Nephron progenitor cell (in vitro differentiated cells): ENCODE data around the gene ICOSLG.

ENCODE experiments used
- DNase-seq: peaks from one replicate; pipeline ENCODE4 v3.0.0; 2021
- H3K27ac Mint-ChIP-seq: 2 replicates; pipeline ENCODE4 v1.8.0; 2021; ENCODE audit warnings: mild to moderate bottlenecking, moderate library complexity, mixed read lengths
- H3K27me3 Mint-ChIP-seq: 2 replicates; pipeline ENCODE4 v1.8.0; 2021; ENCODE audit warnings: mild to moderate bottlenecking, low read depth, mixed read lengths; ENCODE audit not compliant: poor library complexity
- H3K36me3 Mint-ChIP-seq: 2 replicates; pipeline ENCODE4 v1.8.0; 2021; ENCODE audit warnings: low read depth, mixed read lengths
- H3K4me1 Mint-ChIP-seq: 2 replicates; pipeline ENCODE4 v1.8.0; 2021; ENCODE audit warnings: mixed read lengths
- H3K4me3 Mint-ChIP-seq: 2 replicates; pipeline ENCODE4 v1.8.0; 2021; ENCODE audit warnings: mild to moderate bottlenecking, moderate library complexity, mixed read lengths
- H3K9me3 Mint-ChIP-seq: 2 replicates; pipeline ENCODE4 v1.8.0; 2021; ENCODE audit warnings: mild to moderate bottlenecking, moderate library complexity, mixed read lengths
- CTCF ChIP-seq: fragments of 200-600 bp; sonication (generic); IDR thresholded peaks from 2 replicates; pipeline ENCODE4 v1.5.0; 2021; ENCODE audit warnings: antibody characterized with exemption

ICOSLG gene

GRCh38 chr21:44275041-44275440 is 34.3 kb upstream of the ICOSLG start:
- TF ChIP-seq CTCF: no peak
- no peak overlapping the region for H3K4me3 Mint-ChIP-seq

GRCh38 chr21:44273046-44273445 is 32.3 kb upstream of the ICOSLG start:
- H3K4me3 Mint-ChIP-seq: no peak overlapping the region
- TF ChIP-seq CTCF: no peak
- no peaks in the 10 kb centered on the region for H3K4me1 Mint-ChIP-seq
- H3K27me3 Mint-ChIP-seq: peaks cover 32% of the 10 kb centered on the region
- no peak overlapping the region for H3K27ac Mint-ChIP-seq
- no peaks in the 10 kb centered on the region for H3K36me3 Mint-ChIP-seq
- H3K9me3 Mint-ChIP-seq: peaks cover 8% of the 10 kb centered on the region
- no peak for DNase-seq

More at GRCh38 chr21:44275041-44275440, 34.3 kb upstream of the ICOSLG start:
- no peak for DNase-seq
- no peak overlapping the region for H3K27ac Mint-ChIP-seq
- peaks cover 4% of the 10 kb centered on the region for H3K4me1 Mint-ChIP-seq
- no peaks in the 10 kb centered on the region for H3K36me3 Mint-ChIP-seq
- peaks cover 44% of the 10 kb centered on the region for H3K27me3 Mint-ChIP-seq
- H3K9me3 Mint-ChIP-seq: peaks cover 8% of the 10 kb centered on the region

DNA sequence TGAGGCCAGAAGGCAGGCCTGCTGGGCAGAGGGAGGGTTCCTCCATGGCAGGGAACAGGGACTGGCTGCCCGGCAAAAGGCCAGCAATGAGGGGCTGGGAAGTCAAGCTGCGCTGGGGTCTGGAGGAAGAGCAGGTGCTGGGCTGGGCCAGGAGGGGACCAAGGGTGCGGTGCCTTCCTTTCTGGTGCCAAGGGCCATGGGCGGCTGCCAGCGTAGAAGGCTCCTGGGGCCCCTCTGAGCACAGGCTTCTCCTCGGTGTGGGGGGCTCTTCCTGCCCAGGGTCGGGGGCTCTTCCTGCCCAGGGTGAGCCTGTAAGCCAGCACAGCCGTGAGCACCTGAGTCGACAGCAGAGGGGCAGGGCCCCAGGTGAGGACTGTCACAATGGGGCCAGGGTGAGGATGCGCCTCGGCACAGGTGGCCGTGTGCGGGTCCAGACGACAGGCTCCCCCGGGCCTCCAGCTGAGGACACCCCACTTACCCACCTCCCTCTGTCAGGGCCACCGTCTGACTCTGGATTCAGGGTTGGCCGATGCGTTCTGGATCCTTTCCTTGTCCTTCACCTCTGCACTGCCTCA is 31.6 kb upstream of the ICOSLG start:
- no peak for TF ChIP-seq CTCF
- Mint-ChIP-seq H3K4me1 (no peaks in the 10 kb centered on the region), H3K4me3 (no peak overlapping the region), H3K9me3 (peaks cover 8% of the 10 kb centered on the region), H3K27ac (no peak overlapping the region), H3K36me3 (no peaks in the 10 kb centered on the region), H3K27me3 (peaks cover 28% of the 10 kb centered on the region)
- DNase-seq: no peak

DNA sequence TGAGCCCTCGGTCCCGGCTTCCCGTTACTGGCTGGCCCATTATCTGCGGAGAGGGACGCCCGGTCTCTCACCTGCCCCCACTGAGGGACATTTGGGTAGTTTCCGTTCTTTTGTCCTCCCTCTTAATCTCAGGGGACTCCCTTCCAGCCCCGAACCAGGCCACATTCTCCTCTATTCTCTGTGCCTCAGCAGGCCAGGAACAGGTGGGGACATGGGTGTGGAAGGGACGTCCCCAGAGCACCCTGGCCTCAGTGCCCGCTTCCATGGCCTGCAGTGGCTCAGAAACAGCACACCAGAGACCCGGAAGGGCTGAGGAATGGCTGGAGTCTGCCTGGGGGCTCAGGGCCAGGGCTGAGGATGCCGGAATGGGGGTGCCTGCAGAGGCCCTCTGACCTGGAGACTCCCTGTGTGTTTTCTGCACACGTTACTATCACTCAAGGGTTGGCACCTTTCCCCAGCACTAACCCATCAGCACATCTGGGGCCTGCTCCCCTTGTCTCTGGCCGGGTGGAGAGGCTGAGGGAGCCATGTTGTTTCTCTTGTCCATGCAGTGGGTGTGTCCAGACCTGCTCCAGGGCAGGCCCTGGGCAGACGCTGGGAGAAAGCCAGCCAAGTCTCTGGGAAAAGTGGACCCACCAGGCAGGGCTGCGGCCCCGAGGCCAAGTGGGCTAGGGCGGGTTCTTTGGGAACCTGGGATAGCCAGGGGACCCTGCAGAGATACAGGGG is 31.0 kb upstream of the ICOSLG start:
- H3K27me3 Mint-ChIP-seq: peaks cover 22% of the 10 kb centered on the region
- peaks cover 8% of the 10 kb centered on the region for H3K9me3 Mint-ChIP-seq
- H3K4me1 Mint-ChIP-seq: peaks cover under 1% of the 10 kb centered on the region
- no peak for TF ChIP-seq CTCF
- DNase-seq: no peak
- no peaks in the 10 kb centered on the region for H3K36me3 Mint-ChIP-seq
- H3K27ac Mint-ChIP-seq: no peak overlapping the region
- no peak overlapping the region for H3K4me3 Mint-ChIP-seq

- H3K27ac Mint-ChIP-seq: no peak overlapping the region
Observed at GRCh38 chr21:44269090-44269489, 28.3 kb upstream of the ICOSLG start.

More at GRCh38 chr21:44269090-44269489, 28.3 kb upstream of the ICOSLG start:
- Mint-ChIP-seq H3K4me1 (peaks cover 6% of the 10 kb centered on the region), H3K27me3 (peaks cover 8% of the 10 kb centered on the region), H3K36me3 (no peaks in the 10 kb centered on the region), H3K9me3 (no peaks in the 10 kb centered on the region), H3K4me3 (no peak overlapping the region)
- no peak for DNase-seq
- no peak for TF ChIP-seq CTCF
